AG09319 (cell line): ENCODE measurements around the gene CASP1.
"Not testable (repeated sequence)": the region's sequence is repeated elsewhere in the genome, so short reads cannot be mapped to it uniquely, and the experiment has no call there.

ENCODE experiments used
- DNase-seq: peaks from one replicate; pipeline ENCODE4 v3.0.0-alpha.2; 2010; ENCODE audit warnings: low read depth; ENCODE audit errors: extremely low read depth
- CTCF ChIP-seq: IDR thresholded peaks from 2 replicates; pipeline ENCODE4 v1.5.1; 2011; ENCODE audit warnings: low read depth, mild to moderate bottlenecking, inconsistent platforms, low read length, moderate library complexity

Gene CASP1

DNA sequence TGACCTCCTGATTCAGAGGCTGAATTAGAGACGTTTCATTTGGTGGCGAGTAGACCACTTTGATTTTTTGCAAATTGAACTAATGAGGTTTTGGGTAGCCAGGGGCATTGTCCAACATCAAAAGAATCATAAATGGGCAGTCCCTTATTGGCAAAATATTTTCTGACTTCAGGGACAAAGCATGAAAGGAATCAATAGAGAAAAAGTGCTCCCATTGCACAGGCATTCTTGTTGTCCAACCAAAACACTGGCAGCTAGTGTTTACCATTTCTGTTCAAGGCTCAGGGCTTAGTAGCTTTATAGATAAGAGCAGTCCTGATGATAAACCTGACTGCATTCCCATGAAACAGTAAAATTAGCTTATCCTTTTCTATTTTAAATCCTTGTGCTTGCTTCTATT lies 16.6 kb upstream of the CASP1 start:
- no peak for TF ChIP-seq CTCF
- DNase-seq: no peak

- no peak for DNase-seq
- TF ChIP-seq CTCF: no peak
These were observed 14.5 kb upstream of the CASP1 start for GRCh38 chr11:105049481-105049880.

DNA sequence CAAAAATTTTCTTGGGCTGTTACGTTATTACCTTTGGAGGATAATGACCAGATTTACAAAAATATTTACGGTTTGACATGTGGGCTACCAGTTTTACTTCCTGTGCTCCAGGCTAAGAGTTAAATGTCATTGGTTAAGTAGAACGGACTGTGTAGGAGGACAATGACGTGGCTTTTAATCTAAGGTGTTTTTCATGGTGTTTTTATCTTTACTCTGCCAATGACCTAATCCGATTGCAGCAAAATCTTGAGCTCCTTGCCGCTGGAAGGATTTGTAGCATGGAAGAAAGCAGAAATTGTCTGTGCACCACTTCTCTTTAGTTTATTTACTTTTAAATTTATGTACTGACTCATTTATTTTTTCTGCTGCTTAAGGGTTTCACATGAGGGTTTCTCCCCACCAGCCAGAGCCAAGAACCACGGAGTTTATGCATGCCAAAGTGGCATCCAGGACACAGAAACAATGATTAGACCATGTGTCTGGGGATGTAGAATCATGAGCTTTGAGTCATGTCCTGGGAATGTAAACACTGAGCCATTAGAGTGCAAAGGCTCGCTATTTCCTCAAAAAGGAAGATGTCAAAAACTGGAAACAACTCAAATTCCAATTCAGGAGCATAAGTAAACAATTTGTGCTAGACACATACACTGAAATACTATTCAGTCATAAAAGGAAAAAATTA lies 12.1 kb upstream of the CASP1 start:
- peak; percentile 97 for DNase-seq
- TF ChIP-seq CTCF: no peak

DNA sequence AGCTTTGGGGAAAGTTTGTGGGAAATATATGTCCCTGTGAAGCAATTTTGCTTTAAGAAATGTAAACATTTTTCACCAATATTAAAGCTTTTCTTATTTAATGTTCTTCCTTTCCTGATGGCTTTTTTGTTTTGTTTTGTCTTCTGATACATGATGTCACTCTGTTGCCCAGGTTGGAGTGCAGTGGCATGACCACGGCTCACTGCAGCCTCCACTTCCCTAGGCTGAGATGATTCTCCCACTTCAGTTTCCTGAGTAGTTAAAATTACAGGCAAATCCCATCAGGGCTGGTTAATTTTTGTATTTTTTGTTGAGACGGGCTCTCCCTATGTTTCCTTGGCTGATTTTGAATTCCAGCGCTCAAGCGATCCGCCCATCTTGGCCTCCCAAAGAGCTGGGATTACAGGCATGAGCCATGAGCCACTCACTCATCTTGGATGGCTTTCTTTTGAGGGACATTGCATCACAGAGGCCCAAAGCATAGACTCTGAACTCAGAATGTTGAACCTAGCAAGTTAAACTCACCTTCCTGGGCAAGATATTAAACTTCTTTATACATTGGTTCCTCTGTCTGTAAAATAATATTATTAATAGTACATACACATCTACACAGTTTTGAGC lies 10.8 kb upstream of the CASP1 start:
- DNase-seq: no peak
- TF ChIP-seq CTCF: no peak

DNA sequence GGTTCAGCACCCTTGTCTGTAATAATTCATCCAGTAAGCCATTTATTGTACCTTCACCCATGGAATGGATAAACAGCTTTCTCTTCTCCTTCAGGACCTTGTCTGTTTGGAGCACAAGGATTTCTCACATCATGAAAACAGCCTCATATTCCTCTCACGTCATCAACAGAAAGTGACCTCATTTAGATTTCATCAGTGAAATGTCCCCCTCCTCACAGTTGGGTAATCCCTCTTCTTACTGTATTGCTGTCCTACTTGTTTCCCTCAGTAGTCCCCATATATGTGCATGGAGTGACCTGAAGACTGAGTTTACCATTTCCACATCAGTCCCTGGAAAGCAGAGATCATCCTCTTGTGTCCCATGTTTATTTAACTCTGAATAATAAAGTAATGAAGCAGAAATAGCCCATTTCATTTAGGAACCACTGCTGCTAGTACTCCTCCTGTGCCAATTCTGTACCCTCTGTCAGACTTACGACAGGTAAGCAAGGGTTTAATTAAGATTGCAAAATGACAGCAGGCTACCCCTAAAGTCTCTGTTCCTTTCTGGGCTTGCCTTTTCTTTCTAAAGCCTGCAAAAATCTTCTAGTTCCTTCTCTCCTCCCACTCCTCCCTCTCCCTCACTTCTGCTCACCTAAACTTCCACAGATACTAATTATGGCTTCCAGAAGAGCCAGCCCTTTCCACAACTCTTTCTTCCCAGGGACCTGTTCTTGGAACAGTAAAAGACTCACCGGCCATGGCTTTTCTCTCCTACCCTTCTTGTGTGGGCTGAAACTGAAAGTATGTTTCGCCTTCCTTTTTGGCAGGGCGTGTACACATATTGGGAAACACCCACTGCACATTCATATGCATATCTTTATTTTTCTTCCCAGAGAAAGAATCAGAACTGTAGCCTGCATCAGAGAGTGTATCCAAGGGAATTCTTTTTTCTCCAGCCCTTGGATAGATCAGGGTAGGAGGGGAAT lies 9.9 kb upstream of the CASP1 start, which contains the start of gene CARD16:
TSS of gene CARD16 (minus strand) at position 779 of the 968 bp plus-strand sequence. CDS start at position 741, 38 bp downstream.
- peak; percentile 49 for DNase-seq

DNA sequence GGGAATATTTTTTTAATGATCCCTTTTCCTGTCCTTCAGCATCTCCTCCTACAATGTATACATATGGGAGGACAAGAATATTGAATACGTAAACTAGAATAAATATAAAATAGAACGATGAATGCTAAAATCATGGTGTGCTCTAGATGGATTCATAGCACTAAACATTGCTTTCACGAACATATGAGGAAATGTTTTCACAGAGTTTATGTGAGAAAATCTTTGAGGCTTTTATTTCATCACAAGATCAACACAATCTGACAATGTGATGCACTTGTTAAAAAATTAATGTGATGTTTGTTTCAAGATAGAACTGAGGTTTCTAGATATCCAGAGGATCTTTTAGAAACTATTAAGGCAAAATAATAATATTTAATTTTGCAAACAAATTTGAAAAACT lies 7.2 kb upstream of the CASP1 start:
- no peak for DNase-seq
- TF ChIP-seq CTCF: no peak

GRCh38 chr11:105040703-105041102 lies 5.8 kb upstream of the CASP1 start:
- DNase-seq: no peak
- no peak for TF ChIP-seq CTCF

DNA sequence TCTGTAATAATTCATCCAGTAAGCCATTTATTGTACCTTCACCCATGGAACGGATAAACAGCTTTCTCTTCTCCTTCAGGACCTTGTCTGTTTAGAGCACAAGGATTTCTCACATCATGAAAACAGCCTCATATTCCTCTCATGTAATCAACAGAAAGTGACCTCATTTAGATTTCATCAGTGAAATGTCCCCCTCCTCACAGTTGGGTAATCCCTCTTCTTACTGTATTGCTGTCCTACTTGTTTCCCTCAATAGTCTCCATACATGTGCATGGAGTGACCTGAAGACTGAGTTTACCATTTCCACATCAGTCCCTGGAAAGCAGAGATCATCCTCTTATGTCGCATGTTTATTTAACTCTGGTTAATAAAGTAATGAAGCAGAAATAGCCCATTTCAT lies 556 bp downstream of the CASP1 start:
- not testable (repeated sequence) for DNase-seq
